OCI-LY3 (cell line): ENCODE data around the gene DCPS.

ENCODE experiments used
- H2AFZ ChIP-seq: fragments of 200-600, 300-600 bp; shearing (Covaris generic); 2 replicates; pipeline ENCODE4 v1.6.0; 2014; ENCODE audit warnings: antibody characterized with exemption, low read depth, low read length
- H3K27ac ChIP-seq: fragments of 200-600, 300-600 bp; sonication (generic); 2 replicates; pipeline ENCODE4 v1.5.1; 2014; ENCODE audit warnings: mild to moderate bottlenecking, low read length, moderate library complexity, mixed read lengths
- H3K27me3 ChIP-seq: fragments of 200-600, 300-600 bp; sonication (generic); 2 replicates; pipeline ENCODE4 v1.6.1; 2014; ENCODE audit warnings: low read depth, low read length, mixed read lengths
- H3K36me3 ChIP-seq: fragments of 200-600, 300-600 bp; sonication (generic); replicated peaks from 2 replicates; pipeline ENCODE3; 2014; ENCODE audit warnings: low read depth, low read length, mixed read lengths
- H3K4me1 ChIP-seq: fragments of 300-600, 200-600 bp; sonication (generic); 2 replicates; pipeline ENCODE4 v1.6.1; 2014; ENCODE audit warnings: low read length, mixed read lengths
- H3K4me2 ChIP-seq: fragments of 200-600, 300-600 bp; sonication (generic); 2 replicates; pipeline ENCODE4 v1.6.1; 2014; ENCODE audit warnings: low read length, mixed read lengths
- H3K4me3 ChIP-seq: fragments of 300-600, 200-600 bp; sonication (generic); 2 replicates; pipeline ENCODE4 v1.5.1; 2014; ENCODE audit warnings: antibody characterized with exemption, mild to moderate bottlenecking, low read length, moderate library complexity
- H3K79me2 ChIP-seq: fragments of 300-600, 200-600 bp; shearing (Covaris generic); 2 replicates; pipeline ENCODE4 v1.6.1; 2014; ENCODE audit warnings: mild to moderate bottlenecking, low read length, mixed read lengths
- H3K9ac ChIP-seq: fragments of 300-600, 200-600 bp; shearing (Covaris generic); 2 replicates; pipeline ENCODE4 v1.6.0; 2014; ENCODE audit warnings: mild to moderate bottlenecking, low read length, moderate library complexity
- H3K9me3 ChIP-seq: fragments of 200-600, 300-600 bp; shearing (Covaris generic); 2 replicates; pipeline ENCODE4 v1.6.1; 2014; ENCODE audit warnings: low read length, mixed read lengths; ENCODE audit not compliant: insufficient read depth
- H4K20me1 ChIP-seq: fragments of 200-600, 300-600 bp; sonication (generic); 2 replicates; pipeline ENCODE4 v1.6.1; 2016; ENCODE audit warnings: low read length, mixed read lengths; ENCODE audit not compliant: insufficient read depth
- EZH2phosphoT487 ChIP-seq: fragments of 200-600 bp; shearing (Covaris generic); IDR thresholded peaks from 2 replicates; pipeline ENCODE4 v1.6.1; 2018; ENCODE audit warnings: antibody characterized with exemption, mixed run types, low read depth
- TF ChIP-seq, protein P1 (sequence below): fragments of 200-600, 300-600 bp; sonication (generic); IDR thresholded peaks from 2 replicates; pipeline ENCODE4 v1.5.1; 2014; ENCODE audit warnings: antibody characterized with exemption, low read length, low read depth

The DCPS gene

GRCh38 chr11:126329644-126330211, 25.9 kb downstream of the DCPS start:
- Histone ChIP-seq H3K9me3 (no peaks in the 10 kb centered on the region), H2AFZ (no peak overlapping the region), H4K20me1 (peaks cover 4% of the 10 kb centered on the region; the same call in 1 of the 2 replicates), H3K4me3 (no peak overlapping the region), H3K4me1 (no peaks in the 10 kb centered on the region; the same call in 1 of the 2 replicates), H3K27ac (no peak overlapping the region), H3K9ac (no peak overlapping the region), H3K79me2 (peaks cover 17% of the 10 kb centered on the region; the same call in 1 of the 2 replicates), H3K36me3 (peaks cover 23% of the 10 kb centered on the region), H3K27me3 (no peaks in the 10 kb centered on the region), H3K4me2 (no peak overlapping the region)
- TF ChIP-seq, protein P1, sequence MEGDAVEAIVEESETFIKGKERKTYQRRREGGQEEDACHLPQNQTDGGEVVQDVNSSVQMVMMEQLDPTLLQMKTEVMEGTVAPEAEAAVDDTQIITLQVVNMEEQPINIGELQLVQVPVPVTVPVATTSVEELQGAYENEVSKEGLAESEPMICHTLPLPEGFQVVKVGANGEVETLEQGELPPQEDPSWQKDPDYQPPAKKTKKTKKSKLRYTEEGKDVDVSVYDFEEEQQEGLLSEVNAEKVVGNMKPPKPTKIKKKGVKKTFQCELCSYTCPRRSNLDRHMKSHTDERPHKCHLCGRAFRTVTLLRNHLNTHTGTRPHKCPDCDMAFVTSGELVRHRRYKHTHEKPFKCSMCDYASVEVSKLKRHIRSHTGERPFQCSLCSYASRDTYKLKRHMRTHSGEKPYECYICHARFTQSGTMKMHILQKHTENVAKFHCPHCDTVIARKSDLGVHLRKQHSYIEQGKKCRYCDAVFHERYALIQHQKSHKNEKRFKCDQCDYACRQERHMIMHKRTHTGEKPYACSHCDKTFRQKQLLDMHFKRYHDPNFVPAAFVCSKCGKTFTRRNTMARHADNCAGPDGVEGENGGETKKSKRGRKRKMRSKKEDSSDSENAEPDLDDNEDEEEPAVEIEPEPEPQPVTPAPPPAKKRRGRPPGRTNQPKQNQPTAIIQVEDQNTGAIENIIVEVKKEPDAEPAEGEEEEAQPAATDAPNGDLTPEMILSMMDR = no peak
- TF ChIP-seq EZH2phosphoT487 = no peak

GRCh38 chr11:126331286-126331685, 27.4 kb downstream of the DCPS start:
- no peak overlapping the region for H3K9ac ChIP-seq
- H4K20me1 ChIP-seq = peaks cover 4% of the 10 kb centered on the region; the same call in 1 of the 2 replicates
- no peak overlapping the region for H3K4me3 ChIP-seq
- no peak overlapping the region for H2AFZ ChIP-seq
- no peak overlapping the region for H3K27ac ChIP-seq
- H3K79me2 ChIP-seq = peaks cover 16% of the 10 kb centered on the region; the same call in 1 of the 2 replicates
- TF ChIP-seq, protein P1 = no peak
- TF ChIP-seq EZH2phosphoT487 = no peak
- H3K36me3 ChIP-seq = peaks cover 29% of the 10 kb centered on the region
- H3K27me3 ChIP-seq = no peaks in the 10 kb centered on the region
- H3K9me3 ChIP-seq = no peaks in the 10 kb centered on the region
- no peak overlapping the region for H3K4me2 ChIP-seq
- peaks cover 7% of the 10 kb centered on the region for H3K4me1 ChIP-seq

DNA sequence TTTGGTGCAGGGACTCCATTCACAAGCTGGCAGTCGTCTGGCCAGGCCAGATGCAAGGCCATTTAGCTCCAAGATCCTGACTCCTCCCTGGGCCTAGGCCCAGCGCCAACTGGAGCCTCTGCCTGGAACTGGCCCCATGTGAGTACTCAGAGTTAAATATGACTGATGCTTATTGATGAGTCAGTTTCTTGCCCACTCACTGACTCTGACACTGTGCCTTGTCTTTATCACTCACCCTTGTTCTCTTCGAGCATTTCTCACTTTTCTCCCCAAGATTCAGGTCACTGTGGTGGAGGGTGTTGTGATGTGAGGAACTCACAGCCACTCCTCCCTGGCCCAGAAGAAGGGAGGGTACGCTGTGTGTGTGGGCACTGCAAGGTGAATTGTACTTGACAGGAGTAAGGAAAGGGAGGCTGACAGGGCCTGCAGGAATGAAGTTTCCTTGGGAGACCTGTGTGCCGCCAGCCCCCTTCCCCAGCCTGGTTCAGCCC, 28.4 kb downstream of the DCPS start:
- no peak overlapping the region for H3K4me3 ChIP-seq
- H4K20me1 ChIP-seq = peaks cover 4% of the 10 kb centered on the region; the same call in 1 of the 2 replicates
- H3K4me2 ChIP-seq = no peak overlapping the region
- H3K36me3 ChIP-seq = peaks cover 32% of the 10 kb centered on the region
- no peak overlapping the region for H3K9ac ChIP-seq
- peaks cover 24% of the 10 kb centered on the region for H3K79me2 ChIP-seq
- TF ChIP-seq, protein P1 = no peak
- no peak for TF ChIP-seq EZH2phosphoT487
- H3K9me3 ChIP-seq = no peaks in the 10 kb centered on the region
- H2AFZ ChIP-seq = no peak overlapping the region
- H3K4me1 ChIP-seq = peaks cover 17% of the 10 kb centered on the region
- H3K27me3 ChIP-seq = no peaks in the 10 kb centered on the region
- no peak overlapping the region for H3K27ac ChIP-seq

DNA sequence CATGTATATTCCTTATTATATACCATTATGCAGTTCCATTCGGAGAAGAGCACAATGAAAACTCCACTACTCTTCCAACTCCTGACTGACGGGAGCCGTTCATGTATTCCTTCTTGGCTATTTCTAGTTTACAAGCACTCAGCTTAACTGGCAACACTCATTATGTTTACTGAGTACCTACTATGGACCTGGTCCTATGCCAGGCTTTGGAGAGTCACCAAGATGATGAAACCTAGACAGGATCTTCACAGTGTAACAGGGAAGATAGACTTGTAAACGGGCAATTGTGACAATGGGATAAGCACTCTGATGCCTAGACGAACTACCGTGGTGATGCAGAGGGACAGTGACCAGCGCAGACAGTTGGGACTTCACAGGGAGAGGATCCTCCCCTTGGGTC, 29.3 kb downstream of the DCPS start:
- Histone ChIP-seq H4K20me1 (no peaks in the 10 kb centered on the region), H3K9me3 (no peaks in the 10 kb centered on the region), H3K4me1 (peaks cover 26% of the 10 kb centered on the region), H3K4me2 (no peak overlapping the region), H3K36me3 (peaks cover 32% of the 10 kb centered on the region), H3K27ac (no peak overlapping the region), H2AFZ (no peak overlapping the region), H3K27me3 (no peaks in the 10 kb centered on the region), H3K79me2 (peaks cover 18% of the 10 kb centered on the region), H3K4me3 (no peak overlapping the region), H3K9ac (no peak overlapping the region)
- TF ChIP-seq, protein P1 = no peak
- no peak for TF ChIP-seq EZH2phosphoT487
